ENCODE measurements around the gene ZIC4.

The ZIC4 gene

GRCh38 chr3:147351301-147351700 is 55.0 kb downstream of the ZIC4 start:
- DNase-seq (ENCODE audit: low read depth) = no peak

- DNase-seq (ENCODE audit: low read depth) = no peak
Measured at GRCh38 chr3:147348976-147349375, 57.4 kb downstream of the ZIC4 start.

- no peak for DNase-seq (ENCODE audit: low read depth)
Measured at GRCh38 chr3:147343926-147344325, 62.4 kb downstream of the ZIC4 start.

- no peak for DNase-seq (ENCODE audit: low read depth)
Measured at GRCh38 chr3:147341727-147342126, 64.6 kb downstream of the ZIC4 start.

GRCh38 chr3:147336543-147337278 is 69.6 kb downstream of the ZIC4 start:
- DNase-seq (ENCODE audit: low read depth) = no peak
